22Rv1 (cell line): ENCODE data around the gene TRAPPC11.
"Not testable (repeated sequence)": the region's sequence is repeated elsewhere in the genome, so short reads cannot be mapped to it uniquely, and the experiment has no call there.

Experiments used
- ZFX ChIP-seq: fragments of 450-650 bp; IDR thresholded peaks from 2 replicates; pipeline ENCODE4 v1.6.1; 2017; ENCODE audit warnings: antibody characterized with exemption, borderline replicate concordance
- TF ChIP-seq, protein P1 (sequence below): fragments of 450-650 bp; IDR thresholded peaks from 2 replicates; pipeline ENCODE4 v1.5.1; 2017; ENCODE audit warnings: mild to moderate bottlenecking

DNA sequence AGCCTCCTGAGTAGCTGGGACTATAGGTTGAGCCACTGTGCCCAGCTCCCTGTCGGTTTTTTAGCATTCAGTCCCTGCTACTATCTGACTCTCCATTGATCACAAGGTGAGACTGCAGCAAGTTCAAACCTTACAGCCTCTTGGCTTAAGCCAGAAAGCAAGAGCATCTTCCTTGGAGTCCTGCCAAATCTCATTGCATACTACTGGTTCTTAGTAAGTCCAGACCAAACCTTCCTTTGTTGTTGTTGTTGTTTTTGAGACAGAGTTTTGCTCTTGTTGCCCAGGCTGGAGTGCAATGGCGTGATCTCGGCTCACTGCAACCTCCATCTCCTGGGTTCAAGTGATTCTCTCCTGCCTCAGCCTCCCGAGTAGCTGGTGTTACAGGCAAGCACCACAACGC lies 31.8 kb upstream of the TRAPPC11 start:
- TF ChIP-seq, protein P1, sequence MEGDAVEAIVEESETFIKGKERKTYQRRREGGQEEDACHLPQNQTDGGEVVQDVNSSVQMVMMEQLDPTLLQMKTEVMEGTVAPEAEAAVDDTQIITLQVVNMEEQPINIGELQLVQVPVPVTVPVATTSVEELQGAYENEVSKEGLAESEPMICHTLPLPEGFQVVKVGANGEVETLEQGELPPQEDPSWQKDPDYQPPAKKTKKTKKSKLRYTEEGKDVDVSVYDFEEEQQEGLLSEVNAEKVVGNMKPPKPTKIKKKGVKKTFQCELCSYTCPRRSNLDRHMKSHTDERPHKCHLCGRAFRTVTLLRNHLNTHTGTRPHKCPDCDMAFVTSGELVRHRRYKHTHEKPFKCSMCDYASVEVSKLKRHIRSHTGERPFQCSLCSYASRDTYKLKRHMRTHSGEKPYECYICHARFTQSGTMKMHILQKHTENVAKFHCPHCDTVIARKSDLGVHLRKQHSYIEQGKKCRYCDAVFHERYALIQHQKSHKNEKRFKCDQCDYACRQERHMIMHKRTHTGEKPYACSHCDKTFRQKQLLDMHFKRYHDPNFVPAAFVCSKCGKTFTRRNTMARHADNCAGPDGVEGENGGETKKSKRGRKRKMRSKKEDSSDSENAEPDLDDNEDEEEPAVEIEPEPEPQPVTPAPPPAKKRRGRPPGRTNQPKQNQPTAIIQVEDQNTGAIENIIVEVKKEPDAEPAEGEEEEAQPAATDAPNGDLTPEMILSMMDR = not testable (repeated sequence)
- TF ChIP-seq ZFX = not testable (repeated sequence)
